ENCODE results near the gene CCDC121.
"Not testable (repeated sequence)": the region's sequence is repeated elsewhere in the genome, so short reads cannot be mapped to it uniquely, and the experiment has no call there.

CCDC121 gene

DNA sequence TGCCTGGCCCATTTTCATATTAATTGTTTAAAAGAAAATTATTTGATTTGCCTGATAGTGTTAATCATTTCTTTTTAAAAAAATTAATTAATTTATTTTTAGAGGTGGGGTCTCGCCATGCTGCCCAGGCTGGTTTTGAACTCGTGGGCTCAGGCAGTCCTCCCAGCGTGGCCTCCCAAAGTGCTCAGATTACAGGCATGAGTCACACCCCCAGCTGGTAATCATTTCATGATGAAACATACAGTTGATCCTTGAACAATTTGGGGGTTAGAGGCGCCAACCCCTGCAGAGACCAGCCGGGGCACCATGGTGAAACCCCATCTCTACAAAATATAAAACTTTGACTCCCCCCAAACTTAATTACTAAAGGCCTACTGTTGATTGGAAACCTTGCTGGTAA is 8.0 kb upstream of the CCDC121 start:
- no peak for DNase-seq (ENCODE audit: low spot score)

DNA sequence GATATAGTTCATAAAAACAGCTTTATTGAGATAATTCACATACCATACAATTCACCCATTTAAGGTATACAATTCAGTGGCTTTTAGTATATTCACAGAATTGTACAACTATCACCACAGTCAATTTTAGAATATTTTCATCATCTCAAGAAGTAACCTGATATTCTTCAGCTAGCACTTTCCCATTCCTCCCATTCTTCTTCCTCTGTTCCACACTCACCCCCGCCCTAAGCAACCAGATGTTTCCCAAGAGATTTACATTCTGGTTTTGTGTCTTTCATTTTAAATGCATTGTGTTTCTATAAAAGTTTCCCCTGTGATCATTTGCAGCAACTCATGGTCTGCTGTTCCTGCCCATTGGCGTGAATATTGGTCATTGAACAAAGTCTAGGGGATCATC is 5.5 kb upstream of the CCDC121 start:
- no peak for DNase-seq (ENCODE audit: low spot score)

DNA sequence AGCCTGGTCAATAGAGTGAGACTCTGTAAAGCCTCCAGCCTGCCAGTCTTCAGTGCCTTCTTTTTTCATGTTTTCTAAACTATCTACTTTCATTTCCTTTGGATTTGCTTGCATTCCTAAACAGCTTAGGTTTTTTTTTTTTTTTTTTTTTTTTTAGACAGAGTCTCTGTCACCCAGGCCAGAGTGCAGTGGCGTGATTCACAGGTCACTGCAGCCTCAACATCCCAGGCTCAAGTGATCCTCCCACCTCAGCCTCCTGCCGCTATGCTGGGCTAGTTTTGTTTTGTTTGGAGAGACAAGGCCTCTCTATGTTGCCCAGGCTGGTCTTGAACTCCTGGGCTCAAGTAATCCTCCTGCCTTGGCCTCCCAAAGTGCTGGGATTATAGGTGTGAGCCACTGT is 1.4 kb upstream of the CCDC121 start:
- not testable (repeated sequence) for DNase-seq (ENCODE audit: low spot score)

DNA sequence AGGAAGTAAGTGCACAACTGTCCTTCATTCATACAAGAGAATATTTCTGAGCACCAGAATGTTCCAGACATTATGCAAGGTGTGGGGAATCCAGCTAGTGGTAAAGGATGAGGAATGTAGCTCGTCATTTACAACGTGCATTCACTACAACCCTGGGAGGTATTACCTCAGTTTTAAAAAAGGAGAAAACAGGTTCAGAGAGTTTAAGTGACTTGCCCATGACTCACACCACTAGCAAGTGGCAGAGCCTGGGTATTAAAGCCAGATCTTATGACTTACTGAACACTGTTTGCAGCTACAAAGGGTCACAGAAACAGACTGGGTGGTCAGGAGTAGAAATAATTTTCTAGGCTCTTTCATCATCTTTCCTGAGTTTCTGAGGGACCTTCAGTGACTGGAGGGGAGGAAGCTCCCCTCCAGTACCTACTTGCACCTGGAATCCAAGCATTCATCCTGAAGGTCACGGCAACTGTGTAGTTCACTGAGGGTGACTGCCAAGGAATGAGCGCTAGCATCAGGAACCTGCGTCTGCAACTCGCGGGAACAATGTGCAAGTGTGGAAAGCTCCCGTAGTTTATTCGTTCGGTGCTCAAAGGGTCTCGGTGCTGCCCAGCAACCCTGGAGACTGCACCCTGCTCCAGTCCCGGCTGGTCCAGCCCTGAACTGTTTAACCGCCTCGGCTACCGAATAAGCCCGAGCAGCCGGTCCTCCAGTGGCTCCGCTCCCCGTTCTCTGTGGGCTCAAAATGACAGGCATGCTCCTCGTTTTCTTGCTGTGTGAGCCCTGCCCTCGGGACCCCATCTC is 647 bp downstream of the CCDC121 start:
- DNase-seq (ENCODE audit: low spot score) = no peak

DNA sequence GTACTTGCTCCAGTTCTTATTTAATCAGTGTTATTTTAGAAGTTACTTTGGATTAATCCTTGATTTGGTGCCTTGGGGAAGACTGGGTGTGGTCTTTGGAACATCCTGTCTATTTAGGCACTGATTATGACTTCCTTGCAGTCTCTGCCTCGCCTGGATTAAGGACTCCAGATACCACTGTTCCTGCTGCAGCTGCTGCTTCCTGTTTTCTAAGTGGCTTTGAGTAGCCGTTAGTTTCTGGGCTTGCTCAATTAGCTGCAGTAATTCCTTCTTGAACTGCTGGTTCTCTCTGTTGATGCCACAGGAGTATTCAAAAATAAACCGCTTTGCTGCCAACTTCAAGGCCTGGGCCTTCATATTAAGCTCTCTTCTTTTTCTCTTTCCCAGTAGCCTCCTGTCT is 1.9 kb downstream of the CCDC121 start:
- not testable (repeated sequence) for DNase-seq (ENCODE audit: low spot score)

DNA sequence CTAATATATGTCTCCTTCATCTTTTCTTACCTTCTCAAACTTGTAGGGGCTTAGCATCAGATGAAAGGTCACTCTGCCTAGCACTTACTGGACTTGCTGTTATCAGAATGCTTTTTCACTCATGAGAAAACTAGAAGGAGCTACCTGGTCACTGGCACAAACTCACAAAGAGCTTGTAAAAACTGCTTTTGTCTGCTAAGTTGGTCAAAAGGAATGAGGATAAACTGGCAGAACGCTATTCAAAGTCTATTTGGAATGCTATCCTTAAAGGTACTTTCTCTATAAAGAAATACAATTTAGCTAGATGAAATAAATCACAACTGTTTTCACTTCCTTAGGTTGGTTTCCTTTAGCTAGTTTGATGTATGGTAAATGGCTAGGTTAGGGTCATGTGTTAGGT is 2.5 kb downstream of the CCDC121 start:
- not testable (repeated sequence) for DNase-seq (ENCODE audit: low spot score)

DNA sequence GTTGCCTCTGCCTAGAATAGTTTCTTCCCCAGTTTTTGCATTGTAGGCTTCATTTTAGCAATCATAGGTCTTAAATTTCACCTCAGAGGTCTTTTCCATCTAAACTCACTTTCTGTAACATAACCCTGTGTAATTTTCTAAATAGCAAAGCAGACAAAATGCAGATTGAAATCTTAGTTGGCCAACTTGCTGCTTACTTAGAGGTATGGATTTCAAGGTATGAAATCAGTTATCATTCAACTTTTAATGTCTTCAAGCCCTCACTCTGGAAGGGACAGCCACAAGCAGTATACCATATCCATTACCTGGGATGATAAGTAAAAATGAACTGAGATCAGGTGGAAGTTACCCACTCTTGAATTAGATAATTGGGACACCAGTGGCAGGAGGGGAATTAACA is 3.9 kb downstream of the CCDC121 start:
- DNase-seq (ENCODE audit: low spot score) = no peak

DNA sequence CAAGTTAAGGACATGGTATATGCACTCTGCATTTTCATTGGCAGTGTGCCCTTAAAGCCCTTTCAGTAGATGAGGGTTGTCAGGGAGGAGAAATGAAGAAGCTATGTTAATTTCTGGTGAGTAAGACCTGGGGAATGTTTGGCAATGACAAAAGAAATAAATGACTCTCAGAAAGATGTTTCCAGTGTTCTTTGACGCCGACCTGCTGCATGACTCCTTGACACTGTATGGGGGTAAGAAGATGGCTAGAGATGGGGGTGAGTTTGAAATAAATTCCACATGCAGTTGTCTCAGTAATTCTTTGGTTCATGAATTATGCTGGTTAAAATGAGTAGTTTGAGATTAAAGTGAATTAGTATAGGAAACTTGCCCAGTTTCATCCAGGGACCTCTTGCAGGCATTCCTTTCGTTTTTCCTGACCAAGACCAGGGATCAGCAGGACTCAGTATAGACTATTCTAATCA is 5.9 kb downstream of the CCDC121 start:
- no peak for DNase-seq (ENCODE audit: low spot score)

DNA sequence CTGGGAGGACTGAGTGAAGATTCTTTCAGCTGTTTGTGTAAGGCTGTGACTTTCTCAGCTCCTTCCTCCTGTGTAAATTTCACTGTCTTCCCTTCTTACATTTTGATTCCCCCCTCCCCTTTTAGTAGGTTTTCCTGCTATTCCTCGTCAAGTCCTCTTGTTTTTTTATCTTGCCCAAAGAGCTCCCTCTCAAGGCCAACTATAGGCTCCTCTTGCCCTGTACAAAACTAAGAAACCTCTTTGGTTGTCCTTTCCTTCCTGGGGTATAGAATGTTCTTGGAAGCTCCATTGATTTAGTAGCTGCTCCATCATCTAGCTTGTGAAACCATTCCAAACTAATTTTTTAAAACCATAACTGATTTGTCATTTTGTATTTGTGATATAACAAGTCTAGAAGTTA is 7.3 kb downstream of the CCDC121 start:
- no peak for DNase-seq (ENCODE audit: low spot score)

DNA sequence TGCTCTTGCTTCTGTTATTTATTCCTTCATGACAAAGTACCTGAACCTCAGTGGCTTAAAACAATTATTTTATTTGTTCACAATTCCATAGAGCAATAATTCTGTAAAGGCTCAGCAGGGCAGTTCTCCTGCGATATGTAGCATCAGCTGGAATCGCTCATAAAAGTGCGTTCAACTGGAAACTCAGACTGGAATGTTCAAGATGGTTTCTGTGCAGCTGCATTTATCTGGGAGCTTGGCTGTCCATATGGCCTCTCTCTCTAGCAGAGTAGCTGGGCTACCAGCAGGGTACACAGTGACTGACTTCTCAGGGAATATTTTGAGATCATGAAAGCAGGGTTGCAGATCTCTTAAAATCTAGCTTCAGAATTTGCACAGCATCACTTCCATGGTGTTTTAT is 13.5 kb downstream of the CCDC121 start:
- DNase-seq (ENCODE audit: low spot score) = no peak

DNA sequence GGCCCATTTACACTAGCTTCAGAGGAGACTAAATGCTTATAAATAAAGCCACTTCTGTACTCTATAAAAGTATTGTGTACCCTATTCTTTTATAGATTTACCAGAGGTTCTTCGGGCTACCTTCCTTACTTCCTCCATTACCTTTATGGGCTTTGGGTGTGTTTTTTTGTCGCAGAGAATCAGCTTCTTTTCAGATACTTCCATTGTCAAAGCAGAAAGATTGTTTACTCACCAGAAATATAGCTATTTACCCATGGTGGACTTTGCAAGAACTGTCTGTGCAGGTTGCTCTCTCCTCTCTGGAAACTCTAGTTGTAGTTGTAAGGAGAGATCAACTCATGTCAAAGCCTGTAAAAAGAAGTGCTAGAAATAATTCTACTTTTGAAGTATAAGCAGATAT is 14.8 kb downstream of the CCDC121 start:
- DNase-seq (ENCODE audit: low spot score) = no peak

DNA sequence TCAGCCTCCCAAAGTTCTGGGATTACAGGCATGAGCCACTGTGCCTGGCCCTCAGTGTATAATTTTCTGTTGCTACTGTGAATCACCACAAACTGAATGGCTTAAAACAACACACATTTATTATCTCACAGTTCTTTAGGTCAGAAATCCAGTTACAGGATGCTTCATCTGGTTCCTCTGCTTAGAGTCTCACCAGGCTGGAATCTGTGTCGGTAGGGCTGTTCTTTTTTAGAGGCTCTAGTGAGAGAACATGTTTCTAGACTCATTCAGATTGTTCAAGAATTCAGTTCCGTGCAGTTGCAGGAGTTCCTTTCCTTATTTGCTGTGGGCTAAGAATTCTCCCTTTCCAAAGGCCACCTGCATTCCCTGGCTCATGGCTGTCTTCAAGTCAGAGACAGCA is 22.2 kb downstream of the CCDC121 start:
- no peak for DNase-seq (ENCODE audit: low spot score)

DNA sequence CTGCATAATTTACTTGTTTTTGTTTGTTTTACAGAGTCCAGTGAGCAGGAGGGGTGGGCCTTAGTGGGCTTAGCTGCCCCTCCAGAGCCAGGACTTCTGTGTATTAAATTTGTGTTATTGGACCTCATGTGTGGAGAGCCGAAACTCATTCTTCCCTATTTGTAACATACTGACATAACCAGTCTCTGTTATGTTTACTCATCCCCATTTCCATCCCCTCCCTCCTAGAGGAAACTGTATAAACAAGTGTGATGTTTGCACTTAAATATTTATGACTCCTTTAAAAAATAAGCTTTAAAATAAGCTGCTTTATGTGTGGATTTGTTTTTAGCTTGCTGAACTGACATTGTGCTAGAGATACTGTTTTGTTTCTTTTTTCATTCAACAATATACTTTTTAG is 32.2 kb downstream of the CCDC121 start:
- DNase-seq (ENCODE audit: low spot score) = no peak

DNA sequence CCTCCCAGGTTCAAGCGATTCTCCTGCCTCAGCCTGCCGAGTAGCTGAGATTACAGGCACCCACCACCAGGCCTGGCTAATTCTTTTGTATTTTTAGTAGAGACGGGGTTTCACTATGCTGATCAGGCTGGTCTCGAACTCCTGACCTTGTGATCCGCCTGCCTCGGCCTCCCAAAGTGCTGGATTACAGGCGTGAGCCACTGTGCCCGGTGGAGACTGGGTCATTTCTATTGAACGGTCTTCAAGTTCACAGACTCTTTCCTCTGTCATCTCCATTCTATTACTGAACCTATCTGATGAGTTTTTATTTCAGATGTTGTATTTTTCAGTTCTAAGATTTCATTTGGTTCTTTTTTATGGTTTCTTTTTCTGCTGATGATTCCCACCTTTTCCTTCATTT is 33.4 kb downstream of the CCDC121 start:
- not testable (repeated sequence) for DNase-seq (ENCODE audit: low spot score)

DNA sequence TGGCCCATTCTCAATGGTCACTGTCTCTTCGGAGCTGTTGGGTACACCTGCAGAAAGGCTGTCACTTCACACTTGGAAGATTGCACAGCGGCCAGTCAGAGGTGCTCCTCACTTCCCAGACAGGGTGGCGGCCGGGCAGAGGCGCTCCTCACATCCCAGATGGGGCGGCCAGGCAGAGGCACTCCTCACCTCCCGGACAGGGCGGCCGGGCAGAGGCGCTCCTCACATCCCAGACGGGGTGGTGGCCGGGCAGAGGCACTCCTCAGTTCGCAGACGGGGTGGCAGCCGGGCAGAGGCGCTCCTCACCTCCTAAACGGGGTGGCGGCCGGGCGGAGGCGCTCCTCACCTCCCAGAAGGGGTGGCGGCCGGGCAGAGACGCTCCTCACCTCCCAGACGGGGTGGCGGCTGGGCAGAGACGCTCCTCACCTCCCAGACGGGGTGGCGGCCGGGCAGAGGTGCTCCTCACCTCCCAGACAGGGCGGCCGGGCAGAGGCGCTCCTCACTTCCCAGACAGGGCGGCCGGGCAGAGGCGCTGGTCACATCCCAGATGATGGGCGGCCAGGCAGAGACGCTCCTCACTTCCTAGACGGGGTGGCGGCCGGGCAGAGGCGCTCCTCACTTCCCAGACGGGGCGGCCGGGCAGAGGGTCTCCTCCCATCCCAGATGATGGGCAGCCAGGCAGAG is 34.6 kb downstream of the CCDC121 start:
- not testable (repeated sequence) for DNase-seq (ENCODE audit: low spot score)

DNA sequence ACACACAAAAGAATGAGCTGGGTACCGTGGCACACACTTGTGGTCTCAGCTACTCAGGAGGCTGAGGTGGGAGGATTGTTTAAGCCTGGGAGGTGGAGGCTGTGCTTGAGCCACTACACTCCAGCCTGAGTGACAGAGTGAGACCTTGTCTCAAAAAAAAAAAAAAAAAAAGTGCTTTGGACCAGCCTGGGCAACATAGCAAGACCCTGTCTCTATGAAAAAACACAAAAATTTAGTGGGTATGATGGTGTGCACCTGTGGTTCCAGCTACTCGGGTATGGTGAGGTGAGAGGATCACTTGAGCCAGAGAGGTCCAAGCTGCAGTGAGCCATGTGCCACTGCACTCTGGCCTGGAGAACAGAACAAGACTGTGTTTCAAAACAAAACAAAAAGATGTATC is 35.6 kb downstream of the CCDC121 start:
- no peak for DNase-seq (ENCODE audit: low spot score)

DNA sequence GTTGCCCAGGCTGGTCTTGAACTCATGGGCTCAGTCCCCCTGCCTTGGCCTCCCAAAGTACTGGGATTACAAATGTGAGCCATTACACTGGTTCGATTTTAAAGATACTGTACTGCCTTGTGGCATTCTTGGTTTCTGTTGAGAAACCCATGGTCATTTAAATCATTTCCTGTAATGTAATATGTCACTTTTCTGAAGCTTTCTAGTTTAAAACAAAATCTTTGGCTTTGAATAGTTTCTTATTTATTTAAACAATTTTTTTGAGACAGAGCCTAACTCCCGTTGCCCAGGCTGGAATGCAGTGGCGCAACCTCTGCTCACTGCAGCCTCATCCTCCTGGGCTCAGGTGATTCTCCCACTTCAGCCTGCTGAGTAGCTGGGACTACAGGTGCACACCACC is 37.1 kb downstream of the CCDC121 start:
- DNase-seq (ENCODE audit: low spot score) = no peak

DNA sequence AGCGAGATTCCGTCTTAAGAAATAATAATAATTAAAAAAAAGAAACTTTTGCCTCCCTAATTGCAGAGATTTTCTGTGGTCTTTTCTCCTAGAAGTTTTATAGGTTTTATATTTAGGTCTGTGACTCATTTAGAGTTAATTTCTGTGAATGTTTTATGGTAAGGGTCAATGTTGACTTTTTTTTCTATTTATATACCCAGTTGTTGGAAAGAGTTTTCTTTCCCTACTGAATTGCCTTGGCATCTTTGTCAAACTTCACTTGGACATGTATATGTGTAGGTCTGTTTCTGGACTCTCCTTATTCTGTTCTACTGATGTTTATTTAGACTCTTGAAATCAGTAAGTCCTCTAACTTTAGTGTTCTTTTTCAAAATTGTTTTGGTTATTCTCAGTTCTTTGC is 40.5 kb downstream of the CCDC121 start:
- DNase-seq (ENCODE audit: low spot score) = no peak

DNA sequence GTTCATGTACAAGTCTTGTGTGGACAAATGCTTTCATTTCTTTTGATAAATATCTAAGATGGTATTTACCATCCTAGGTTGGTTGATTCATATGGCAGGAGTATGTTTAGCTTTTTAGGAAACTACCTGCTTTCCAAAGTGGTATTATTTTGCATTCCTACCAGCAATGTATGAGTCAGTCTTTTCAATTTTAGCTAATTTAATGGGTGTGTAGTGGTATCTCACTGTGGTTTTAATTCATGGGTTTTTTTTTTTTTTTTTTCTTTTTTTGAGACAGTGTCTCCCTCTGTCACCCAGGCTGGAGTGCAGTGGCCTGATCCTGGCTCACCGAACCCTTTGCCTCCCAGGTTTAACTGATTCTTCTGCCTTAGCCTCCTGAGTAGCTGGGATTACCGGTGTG is 41.8 kb downstream of the CCDC121 start:
- DNase-seq (ENCODE audit: low spot score) = no peak

DNA sequence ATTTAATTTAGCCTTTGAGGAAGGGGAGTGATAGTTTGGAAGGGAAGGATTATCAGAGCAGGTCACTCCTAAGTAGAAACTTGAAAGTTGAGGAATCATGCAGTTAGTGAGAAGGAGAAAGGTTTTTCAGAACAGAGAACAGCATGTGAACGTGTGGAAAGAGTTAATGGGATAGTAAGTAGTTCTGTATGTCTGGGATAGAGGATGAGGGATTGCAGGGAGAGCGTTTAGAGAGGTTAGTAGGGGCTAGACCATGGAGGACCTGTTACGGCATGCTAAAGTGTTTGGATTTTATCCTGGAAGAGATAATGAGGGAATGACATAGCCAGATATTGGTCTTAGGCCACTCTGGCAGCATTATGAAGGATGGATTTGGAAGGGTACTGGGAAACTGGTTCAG is 44.2 kb downstream of the CCDC121 start:
- no peak for DNase-seq (ENCODE audit: low spot score)

DNA sequence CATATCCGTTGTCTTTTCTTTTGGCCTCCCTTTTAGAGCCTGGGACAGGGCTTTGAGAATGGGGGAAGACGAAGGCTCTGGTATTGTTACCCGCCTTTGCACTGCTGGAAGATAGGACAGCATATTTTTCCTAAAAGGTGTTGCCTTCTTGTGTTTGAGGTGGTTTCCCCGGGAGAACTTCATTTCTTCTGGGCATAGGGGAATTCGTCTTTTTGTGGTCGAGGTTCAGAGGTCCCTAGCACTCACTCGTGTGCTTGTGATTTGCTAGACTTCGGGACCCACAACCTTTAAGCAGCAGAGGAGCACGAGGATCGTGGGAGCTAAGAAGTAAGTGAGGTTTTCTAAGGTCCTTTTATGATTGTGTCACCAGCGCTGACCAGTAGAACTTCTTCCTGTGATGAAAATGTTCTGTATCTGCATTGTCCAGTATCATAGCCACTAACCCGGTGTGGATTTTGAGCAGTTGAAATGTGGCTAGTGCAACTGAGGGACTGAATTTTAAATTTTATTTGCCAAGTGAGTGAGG is 45.4 kb downstream of the CCDC121 start:
- DNase-seq (ENCODE audit: low spot score) = no peak

DNA sequence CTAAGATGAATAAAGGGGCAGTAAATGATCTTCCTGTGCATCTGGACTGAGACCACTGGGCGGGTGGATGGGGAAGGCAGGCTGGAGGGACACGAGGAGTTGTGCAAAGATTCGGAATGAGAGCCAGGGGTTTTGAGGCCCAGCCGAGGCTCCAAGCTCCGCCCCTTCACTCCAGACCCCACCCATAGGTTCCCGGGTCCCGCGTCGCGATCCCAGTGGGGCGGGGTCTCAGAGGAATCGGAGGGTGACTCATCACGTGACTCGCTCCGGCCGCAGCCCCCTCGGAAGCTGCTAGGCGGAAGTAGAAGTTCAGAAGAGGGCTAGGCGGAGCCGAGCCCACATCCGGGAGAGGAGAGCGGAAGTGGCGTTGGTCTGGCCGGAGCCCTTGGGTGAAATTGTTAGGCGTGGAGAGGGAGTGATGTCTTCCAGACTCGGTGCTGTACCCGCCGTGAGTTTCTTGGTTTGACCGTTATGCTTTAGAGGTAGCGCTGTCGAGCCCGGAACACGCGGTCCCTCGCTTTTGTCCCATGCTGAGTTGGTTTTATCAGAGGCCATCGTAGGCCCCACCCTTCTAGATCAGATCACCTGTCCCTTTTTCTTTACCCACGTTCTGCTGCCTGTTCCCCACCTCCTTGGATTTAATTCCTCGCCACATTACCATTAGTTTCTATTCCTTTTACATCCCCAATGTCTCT is 46.0 kb downstream of the CCDC121 start, which contains the start of gene ZNF512:
Gene ZNF512 (plus strand): TSS at position 348 of the 695 bp plus-strand sequence. CDS start 71 bp downstream, at position 419.
- peak; percentile 68 for DNase-seq (ENCODE audit: low spot score)

Data from hematopoietic multipotent progenitor cell treated with erythropoietin and hydrocortisone succinate and interleukin-3 and kit ligand, for 17 days (in vitro differentiated cells).